Epithelial cell of esophagus (primary cell): ENCODE data around the gene WDFY2.
A peak's percentile ranks its signal among the peaks of the same experiment; 100 is the strongest.

Experiments used
- DNase-seq: peaks from one replicate; pipeline ENCODE4 v3.0.0; 2010; ENCODE audit warnings: low read depth
- H3K4me3 ChIP-seq: 2 replicates; pipeline ENCODE4 v1.5.1; 2011; ENCODE audit warnings: mild to moderate bottlenecking, low read length, control low read depth
- CTCF ChIP-seq: IDR thresholded peaks from 2 replicates; pipeline ENCODE4 v1.5.1; 2011; ENCODE audit warnings: low read depth, mild to moderate bottlenecking, low read length, control low read depth, inconsistent platforms; ENCODE audit not compliant: insufficient read depth; ENCODE audit errors: missing control alignments

The WDFY2 gene

GRCh38 chr13:51799261-51799660 is 215.0 kb downstream of the WDFY2 start:
- TF ChIP-seq CTCF, result no peak
- no peak overlapping the region for H3K4me3 ChIP-seq
- no peak for DNase-seq

- no peak for TF ChIP-seq CTCF
- DNase-seq, result no peak
- H3K4me3 ChIP-seq, result no peak overlapping the region
Measured at GRCh38 chr13:51800486-51800885, 216.2 kb downstream of the WDFY2 start.

- no peak for TF ChIP-seq CTCF
- peak; percentile 47 for DNase-seq
- no peak overlapping the region for H3K4me3 ChIP-seq
Measured at GRCh38 chr13:51801631-51802099, 217.4 kb downstream of the WDFY2 start.

- peak overlapping the region; percentile 72 for H3K4me3 ChIP-seq
- no peak for DNase-seq
- no peak for TF ChIP-seq CTCF
Measured at GRCh38 chr13:51802631-51803418, 218.6 kb downstream of the WDFY2 start.

- peak within 1 kb of the TSS; percentile 72 for H3K4me3 ChIP-seq
- DNase-seq, result peak; percentile 87
- no peak for TF ChIP-seq CTCF
Measured at GRCh38 chr13:51803422-51804294, 219.4 kb downstream of the WDFY2 start, which contains the start of gene DHRS12. DHRS12 (minus strand) TSS chr13:51804163; CDS start chr13:51799659, 4,504 bp downstream.

- no peak for TF ChIP-seq CTCF
- no peak for DNase-seq
- H3K4me3 ChIP-seq, result peak overlapping the region; percentile 72
Measured at GRCh38 chr13:51804295-51805172, 220.3 kb downstream of the WDFY2 start.
